Lower lobe of right lung (tissue), 2 donors: ENCODE results near the gene KCNE5. TPM values are rescaled to one million over a fixed set of nuclear protein-coding genes. Genes with fewer than 3 reads are reported as not detected.
"Not testable (repeated sequence)": the region's sequence is repeated elsewhere in the genome, so short reads cannot be mapped to it uniquely, and the experiment has no call there.

Experiments
- ATAC-seq, 2 donors: fragments of 200-7000 bp; cut with Tn5 transposase; one replicate each; pipeline ENCODE4 v1.9.1; 2020 to 2022; ENCODE audit warnings: mild to moderate bottlenecking in 2 of 2, moderate library complexity in 2 of 2
- DNase-seq: peaks from one replicate; pipeline ENCODE4 v3.0.0-alpha.2; 2020
- H3K27ac ChIP-seq: fragments of 200-600 bp; one replicate; pipeline ENCODE4 v1.8.0; 2022
- H3K27me3 ChIP-seq: fragments of 200-600 bp; one replicate; pipeline ENCODE4 v1.8.0; 2022; ENCODE audit warnings: low read depth
- H3K36me3 ChIP-seq: fragments of 200-600 bp; one replicate; pipeline ENCODE4 v1.8.0; 2022; ENCODE audit warnings: mild to moderate bottlenecking
- H3K4me1 ChIP-seq: fragments of 200-600 bp; one replicate; pipeline ENCODE4 v1.8.0; 2022
- H3K4me3 ChIP-seq: fragments of 200-600 bp; one replicate; pipeline ENCODE4 v1.8.0; 2022; ENCODE audit warnings: mild to moderate bottlenecking
- H3K9me3 ChIP-seq: fragments of 200-600 bp; one replicate; pipeline ENCODE4 v1.8.0; 2022
- CTCF ChIP-seq: fragments of 200-600 bp; IDR thresholded peaks from one replicate; pipeline ENCODE4 v1.8.0; 2022; ENCODE audit warnings: antibody characterized with exemption, mild to moderate bottlenecking
- intact Hi-C: fragments of 100-400 bp; cut with DNase I; formaldehyde crosslinking; loops from one replicate; pipeline ENCODE4 v1.11.0; 2022
- total RNA-seq: library from RNA; stranded (reverse); fragmentation: NEBNext Ultra II Directional; extraction: Animal tissue kit (Norgen Biotek cat#: 25700); gene quantifications from one replicate; pipeline ENCODE4 v1.2.1, GENCODE V29; 2021
- donor health status: DM: no; HTN: yes; CAD: no; lungs with severe emphysema.

KCNE5 gene
- total RNA-seq, 1 donor from 2014 or later, result not detected

GRCh38 chrX:109590176-109590575 is 34.8 kb downstream of the KCNE5 start:
- no peaks in the 10 kb centered on the region for H3K27me3 ChIP-seq
- no peaks in the 10 kb centered on the region for H3K36me3 ChIP-seq
- no peak overlapping the region for H3K4me3 ChIP-seq
- intact Hi-C loops, result no loop called here
- no peaks in the 10 kb centered on the region for H3K9me3 ChIP-seq
- H3K4me1 ChIP-seq, result no peaks in the 10 kb centered on the region
- TF ChIP-seq CTCF, result no peak
- no peak overlapping the region for H3K27ac ChIP-seq
- DNase-seq (no peak), ATAC-seq (no peak)

- Histone ChIP-seq H3K36me3 (no peaks in the 10 kb centered on the region), H3K27me3 (no peaks in the 10 kb centered on the region), H3K9me3 (no peaks in the 10 kb centered on the region), H3K4me1 (no peaks in the 10 kb centered on the region), H3K4me3 (no peak overlapping the region), H3K27ac (no peak overlapping the region)
- ATAC-seq, result no peak
- no peak for DNase-seq
- intact Hi-C loops, result no loop called here
- TF ChIP-seq CTCF, result no peak
Observed at GRCh38 chrX:109585488-109585887, 39.5 kb downstream of the KCNE5 start.

GRCh38 chrX:109578916-109579315 is 46.1 kb downstream of the KCNE5 start:
- intact Hi-C loops, result no loop called here
- Histone ChIP-seq H3K27ac (no peak overlapping the region), H3K4me1 (no peaks in the 10 kb centered on the region), H3K9me3 (no peaks in the 10 kb centered on the region), H3K4me3 (no peak overlapping the region), H3K27me3 (no peaks in the 10 kb centered on the region), H3K36me3 (no peaks in the 10 kb centered on the region)
- no peak for ATAC-seq
- DNase-seq, result no peak
- no peak for TF ChIP-seq CTCF

- H3K36me3 ChIP-seq, result no peaks in the 10 kb centered on the region
- H3K4me1 ChIP-seq, result no peaks in the 10 kb centered on the region
- no peak overlapping the region for H3K27ac ChIP-seq
- no peaks in the 10 kb centered on the region for H3K27me3 ChIP-seq
- H3K9me3 ChIP-seq, result no peaks in the 10 kb centered on the region
- H3K4me3 ChIP-seq, result no peak overlapping the region
- DNase-seq (no peak), ATAC-seq (no peak)
- no peak for TF ChIP-seq CTCF
- intact Hi-C loops, result no loop called here
Observed at GRCh38 chrX:109577055-109577454, 47.9 kb downstream of the KCNE5 start.

GRCh38 chrX:109576083-109576482 is 48.9 kb downstream of the KCNE5 start:
- H3K27ac ChIP-seq, H3K27me3 ChIP-seq, intact Hi-C loops, H3K4me3 ChIP-seq, ATAC-seq, H3K36me3 ChIP-seq, H3K9me3 ChIP-seq, DNase-seq, H3K4me1 ChIP-seq: not testable (repeated sequence)

Other genes starting within 250 kb of the KCNE5 start
- 0.18 TPM for gene GUCY2F, start 143.1 kb downstream of the KCNE5 start, total RNA-seq
- gene NXT2, start 88.3 kb downstream of the KCNE5 start, total RNA-seq, result 12.3 TPM
- 87.7 TPM for gene ACSL4, start 108.1 kb upstream of the KCNE5 start, total RNA-seq